Activated B cell treated with CpG ODN at 0.5 μM for 24 hours (primary cell): ENCODE measurements around the gene PARP14. TPM values are rescaled to one million over a fixed set of nuclear protein-coding genes. Genes with fewer than 3 reads are reported as not detected.
"Not testable (repeated sequence)": the region's sequence is repeated elsewhere in the genome, so short reads cannot be mapped to it uniquely, and the experiment has no call there.

ENCODE experiments used
- ATAC-seq: fragments of 200-7000 bp; cut with Tn5 transposase; one replicate; pipeline ENCODE4 v1.10.0; 2021; ENCODE audit warnings: low read depth, mild to moderate bottlenecking, moderate library complexity
- CTCF ChIA-PET: fragments of 350-600 bp; sonication (Branson Sonifier 250); formaldehyde crosslinking; loops from one replicate; lab custom pipeline; 2021; ENCODE audit warnings: antibody characterized with exemption; lab: Charles Lee
- POLR2A ChIA-PET: fragments of 350-600 bp; sonication (Branson Sonifier 250); formaldehyde crosslinking; loops from one replicate; lab custom pipeline; 2021; ENCODE audit warnings: antibody characterized with exemption; lab: Charles Lee
- DNase-seq: peaks from one replicate; pipeline ENCODE4 v3.0.0; 2022
- H3K27ac Mint-ChIP-seq: one replicate; pipeline ENCODE4 v1.8.0; 2020; ENCODE audit warnings: mixed read lengths
- H3K27me3 Mint-ChIP-seq: one replicate; pipeline ENCODE4 v1.8.0; 2021; ENCODE audit warnings: mixed read lengths
- H3K36me3 Mint-ChIP-seq: one replicate; pipeline ENCODE4 v1.8.0; 2021; ENCODE audit warnings: low read depth, mixed read lengths
- H3K4me1 Mint-ChIP-seq: one replicate; pipeline ENCODE4 v1.8.0; 2021; ENCODE audit warnings: mixed read lengths
- H3K4me3 Mint-ChIP-seq: one replicate; pipeline ENCODE4 v1.8.0; 2020; ENCODE audit warnings: mild to moderate bottlenecking, mixed read lengths
- H3K9me3 Mint-ChIP-seq: one replicate; pipeline ENCODE4 v1.8.0; 2020; ENCODE audit warnings: mixed read lengths
- CTCF ChIP-seq: fragments of 200-600 bp; IDR thresholded peaks from one replicate; pipeline ENCODE4 v1.8.0; 2022; ENCODE audit warnings: antibody characterized with exemption, mild to moderate bottlenecking
- intact Hi-C: fragments of 100-400 bp; cut with micrococcal nuclease; formaldehyde crosslinking; loops from one replicate; pipeline ENCODE4 v1.15.1; 2024
- total RNA-seq: library from RNA; stranded (reverse); gene quantifications from 2 replicates; pipeline ENCODE4 v1.2.3, GENCODE V29; 2022

The PARP14 gene
- total RNA-seq, 1 donor from 2014 or later = 221 TPM

- Mint-ChIP-seq H3K36me3 (peaks cover 92% of the 10 kb centered on the region), H3K4me3 (no peak overlapping the region), H3K9me3 (peaks cover 2% of the 10 kb centered on the region), H3K4me1 (peaks cover 87% of the 10 kb centered on the region), H3K27me3 (no peaks in the 10 kb centered on the region), H3K27ac (peak overlapping the region; percentile 92)
- TF ChIP-seq CTCF = no peak
- CTCF ChIA-PET = no interaction called here
- ATAC-seq = no peak
- intact Hi-C loops = no loop called here
- POLR2A ChIA-PET = interaction anchor here (8.4 kb wide), 1 partner anchor 19 kb away, joined by 126 read pairs; the partner anchor contains the start of gene PARP14
- no peak for DNase-seq
Observed at GRCh38 chr3:122700193-122700592, 19.6 kb downstream of the PARP14 start.

GRCh38 chr3:122705379-122705778, 24.7 kb downstream of the PARP14 start:
- intact Hi-C loops = no loop called here
- ATAC-seq (no peak), DNase-seq (no peak)
- peak overlapping the region; percentile 12 for H3K27ac Mint-ChIP-seq
- H3K4me1 Mint-ChIP-seq = peaks cover 61% of the 10 kb centered on the region
- CTCF ChIA-PET = no interaction called here
- TF ChIP-seq CTCF = no peak
- H3K9me3 Mint-ChIP-seq = no peaks in the 10 kb centered on the region
- POLR2A ChIA-PET = no interaction called here
- H3K27me3 Mint-ChIP-seq = no peaks in the 10 kb centered on the region
- H3K4me3 Mint-ChIP-seq = no peak overlapping the region
- H3K36me3 Mint-ChIP-seq = peaks cover 91% of the 10 kb centered on the region

GRCh38 chr3:122710616-122711251, 30.1 kb downstream of the PARP14 start:
- not testable (repeated sequence) for ATAC-seq

GRCh38 chr3:122714273-122714672, 33.6 kb downstream of the PARP14 start:
- Mint-ChIP-seq H3K36me3 (peaks cover 97% of the 10 kb centered on the region), H3K27me3 (no peaks in the 10 kb centered on the region), H3K27ac (no peak overlapping the region), H3K9me3 (no peaks in the 10 kb centered on the region), H3K4me1 (peaks cover 29% of the 10 kb centered on the region), H3K4me3 (no peak overlapping the region)
- no peak for TF ChIP-seq CTCF
- ChIA-PET POLR2A (interaction anchor here (0.7 kb wide), 2 partner anchors 17 to 38 kb away, joined by 3 read pairs; no protein-coding TSS in a partner anchor), CTCF (no interaction called here)
- DNase-seq (no peak), ATAC-seq (no peak)
- intact Hi-C loops = no loop called here

More at GRCh38 chr3:122710616-122711251, 30.1 kb downstream of the PARP14 start:
- DNase-seq, H3K27ac Mint-ChIP-seq, H3K9me3 Mint-ChIP-seq, H3K27me3 Mint-ChIP-seq, intact Hi-C loops, H3K4me3 Mint-ChIP-seq: not testable (repeated sequence)
- Mint-ChIP-seq H3K36me3 (peaks cover 94% of the 10 kb centered on the region), H3K4me1 (peaks cover 41% of the 10 kb centered on the region)
- ChIA-PET CTCF (interaction anchor here (1.2 kb wide), 1 partner anchor 150 kb away, joined by 3 read pairs; no protein-coding TSS in a partner anchor), POLR2A (interaction anchor here (0.6 to 1.3 kb wide), 2 partner anchors 89 to 149 kb away, joined by 4 read pairs; no protein-coding TSS in a partner anchor)

GRCh38 chr3:122716667-122717066, 36.0 kb downstream of the PARP14 start:
- DNase-seq = no peak
- peaks cover 23% of the 10 kb centered on the region for H3K4me1 Mint-ChIP-seq

More at GRCh38 chr3:122716667-122717066, 36.0 kb downstream of the PARP14 start:
- no peaks in the 10 kb centered on the region for H3K9me3 Mint-ChIP-seq
- intact Hi-C loops = no loop called here
- POLR2A ChIA-PET = no interaction called here
- CTCF ChIA-PET = interaction anchor here (1.2 to 1.9 kb wide), 2 partner anchors 20 to 156 kb away, joined by 4 to 5 read pairs; no protein-coding TSS in a partner anchor
- TF ChIP-seq CTCF = no peak
- H3K4me3 Mint-ChIP-seq = no peak overlapping the region
- H3K27ac Mint-ChIP-seq = no peak overlapping the region
- peaks cover 97% of the 10 kb centered on the region for H3K36me3 Mint-ChIP-seq
- no peaks in the 10 kb centered on the region for H3K27me3 Mint-ChIP-seq
- no peak for ATAC-seq
